H1 (cell line): ENCODE measurements around the gene AMPH. TPM values are rescaled to one million over a fixed set of nuclear protein-coding genes. Genes with fewer than 3 reads are reported as not detected.

Experiments used
- CBX8 ChIP-seq: fragments of 300-800, 300-1000 bp; sonication (generic); IDR thresholded peaks from 2 replicates; pipeline ENCODE4 v1.7.1; 2016; ENCODE audit warnings: low read depth, low read length, borderline replicate concordance
- CHD7 ChIP-seq: fragments of 300-600 bp; sonication (generic); IDR thresholded peaks from 2 replicates; pipeline ENCODE4 v1.7.1; 2012; ENCODE audit warnings: low read length, moderate library complexity, mild to moderate bottlenecking, inconsistent platforms; ENCODE audit not compliant: insufficient replicate concordance
- EP300 ChIP-seq, 2 experiments: IDR thresholded peaks; 1 replicate in 1 of 2; 2 replicates in 1 of 2; pipeline ENCODE4 v1.6.1; 2011 to 2012; ENCODE audit warnings: low read depth in 2 of 2, low read length in 2 of 2, mild to moderate bottlenecking in 2 of 2, borderline replicate concordance in 1 of 2, inconsistent platforms in 1 of 2, moderate library complexity in 1 of 2
- MAX ChIP-seq: IDR thresholded peaks from 2 replicates; pipeline ENCODE4 v1.6.1; 2012; ENCODE audit warnings: inconsistent platforms
- PHF8 ChIP-seq: fragments of 200-600 bp; sonication (generic); conservative IDR thresholded peaks from 2 replicates; pipeline ENCODE4 v1.7.1; 2012; ENCODE audit warnings: low read depth, mild to moderate bottlenecking, inconsistent platforms, low read length, moderate library complexity
- RNF2 ChIP-seq: fragments of 200-900, 300-1000 bp; sonication (generic); IDR thresholded peaks from 2 replicates; pipeline ENCODE4 v1.7.1; 2016; ENCODE audit warnings: borderline replicate concordance, low read depth, mild to moderate bottlenecking, antibody characterized with exemption, low read length; ENCODE audit not compliant: poor library complexity, severe bottlenecking; ENCODE audit errors: missing control alignments
- SIN3A ChIP-seq, 2 experiments: IDR thresholded peaks in 1 of 2; conservative IDR thresholded peaks in 1 of 2; 2 replicates each; pipeline ENCODE4 v1.6.1; 2011 to 2012; ENCODE audit warnings: low read length in 2 of 2, improper control_type of control experiment in 1 of 2, low read depth in 1 of 2, mild to moderate bottlenecking in 1 of 2
- TBP ChIP-seq: IDR thresholded peaks from 2 replicates; pipeline ENCODE4 v1.6.1; 2011; ENCODE audit warnings: low read depth, low read length, improper control_type of control experiment
- YY1 ChIP-seq: IDR thresholded peaks from 2 replicates; pipeline ENCODE4 v1.6.1; 2011; ENCODE audit warnings: low read depth, mild to moderate bottlenecking, low read length
- polyA plus RNA-seq, 7 experiments: library from polyadenylated mRNA; depleted of rRNA in 3 of 7; stranded (reverse) in 5 of 7; unstranded in 2 of 7; fragments of >200 nt in 5 of 7; fragments of 200-250 nt in 2 of 7; gene quantifications; 1 replicate in 5 of 7; 2 replicates in 1 of 7; 4 replicates in 1 of 7; pipeline versions ENCODE4 v1.2.1 to v1.2.3, GENCODE V29; 2011 to 2013; ENCODE audit warnings: missing spikeins in 2 of 7, mixed read lengths in 2 of 7
- total RNA-seq: library from RNA; stranded (reverse); fragmentation: NEBNext Ultra II Directional; extraction: Animal tissue kit (Norgen Biotek cat#: 25700); gene quantifications from 2 replicates; pipeline ENCODE4 v1.2.1, GENCODE V29; 2021

Gene AMPH
- total and polyA plus RNA-seq, 2 of the 8 experiments (the other 6 are each of a cell fraction or from before 2014, with no cell fraction given): 7.3 to 12.2 TPM

DNA sequence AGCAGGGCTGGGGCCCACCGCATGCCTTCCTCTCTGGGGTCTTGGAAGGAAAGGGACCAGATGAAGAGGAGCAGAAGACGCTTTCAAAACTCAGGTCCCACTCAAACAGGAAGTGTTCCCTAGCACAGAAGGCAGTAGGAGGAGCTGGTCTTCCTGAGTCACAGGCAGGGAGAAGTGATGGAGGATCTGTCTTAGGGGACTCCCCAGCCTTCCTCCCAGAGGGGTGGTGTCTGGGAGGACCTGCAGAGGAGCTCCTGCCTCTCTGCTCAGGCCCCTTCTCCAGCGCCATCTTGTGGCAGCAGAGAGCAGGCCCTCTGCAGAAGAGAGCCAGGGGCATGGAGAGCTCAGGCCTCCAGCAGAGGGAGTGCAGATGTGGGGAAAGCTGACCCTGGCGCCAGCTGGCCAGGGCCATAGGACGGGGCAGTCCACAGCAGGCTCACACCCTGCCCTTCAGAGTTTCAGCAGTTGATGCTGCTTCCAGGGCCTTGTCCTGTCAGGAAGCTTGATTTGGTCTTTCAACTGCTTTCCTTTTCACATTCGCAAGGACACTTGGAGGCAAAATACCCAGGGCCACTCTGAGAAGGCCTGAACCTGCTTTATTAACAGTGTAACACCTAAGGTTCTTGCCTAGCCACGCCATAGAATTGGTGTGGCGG, 295.6 kb downstream of the AMPH start (continued):
- TF ChIP-seq CHD7 (no peak), TBP (no peak), YY1 (peak; percentile 86), EP300 (IDR thresholded peaks at IDR 0.05; ENCODE audit: borderline replicate concordance in 1 of 2, low read depth in 2 of 2, low read length in 2 of 2) (peak in 1 of 2 experiments; percentile 43; a peak in 1 of 3 replicates), CBX8 (no peak), PHF8 (no peak), SIN3A (conservative IDR thresholded peaks at IDR 0.05 in 1 of 2, IDR thresholded peaks at IDR 0.05 in 1 of 2; ENCODE audit: low read depth in 1 of 2, low read length in 2 of 2) (no peak), MAX (peak; percentile 52; the same call in 1 of the 2 replicates), RNF2 (no peak)
